RWPE1 (cell line): ENCODE data around the gene CHCHD3.

Experiments used
- CTCF ChIA-PET: fragments of 350-600 bp; sonication (Branson Sonifier 250); formaldehyde crosslinking; extraction: SDS; loops from one replicate; lab custom pipeline; 2021; lab: Yijun Ruan, JAX
- POLR2A ChIA-PET: fragments of 400-600 bp; formaldehyde crosslinking; extraction: SDS; loops from one replicate; lab custom pipeline; 2020; ENCODE audit warnings: antibody characterized with exemption; ENCODE audit not compliant: low non-redundant PET; lab: Yijun Ruan, JAX
- DNase-seq: peaks from one replicate; pipeline ENCODE4 v3.0.0; 2012; ENCODE audit warnings: low spot score
- H3K27ac ChIP-seq: fragments of 450-650 bp; 2 replicates; pipeline ENCODE4 v1.5.1; 2017
- TF ChIP-seq, protein P1 (sequence below): fragments of 450-650 bp; conservative IDR thresholded peaks from 2 replicates; pipeline ENCODE4 v1.5.1; 2017; ENCODE audit warnings: low read depth, mild to moderate bottlenecking

The CHCHD3 gene

DNA sequence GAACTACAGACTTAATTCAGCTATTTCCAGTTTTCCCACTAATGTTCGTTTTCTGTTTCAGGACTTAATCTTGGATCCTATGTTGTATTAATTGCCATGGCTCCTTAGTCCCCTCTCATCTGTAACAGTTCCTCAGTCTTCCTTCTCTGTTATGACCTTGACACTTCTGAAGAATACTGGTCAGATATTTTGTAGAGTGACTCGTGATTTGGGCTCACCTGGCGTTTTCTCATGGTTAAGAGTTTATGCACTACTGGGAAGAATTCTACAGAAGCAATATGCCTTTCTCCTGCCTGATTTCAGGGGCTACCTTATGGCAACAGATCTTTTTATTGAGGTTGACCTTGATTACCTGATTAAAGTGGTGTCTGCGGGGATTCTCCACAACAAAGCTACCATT, 239.4 kb downstream of the CHCHD3 start:
- POLR2A ChIA-PET = no interaction called here
- H3K27ac ChIP-seq = no peak overlapping the region
- no peak for DNase-seq
- TF ChIP-seq, protein P1, sequence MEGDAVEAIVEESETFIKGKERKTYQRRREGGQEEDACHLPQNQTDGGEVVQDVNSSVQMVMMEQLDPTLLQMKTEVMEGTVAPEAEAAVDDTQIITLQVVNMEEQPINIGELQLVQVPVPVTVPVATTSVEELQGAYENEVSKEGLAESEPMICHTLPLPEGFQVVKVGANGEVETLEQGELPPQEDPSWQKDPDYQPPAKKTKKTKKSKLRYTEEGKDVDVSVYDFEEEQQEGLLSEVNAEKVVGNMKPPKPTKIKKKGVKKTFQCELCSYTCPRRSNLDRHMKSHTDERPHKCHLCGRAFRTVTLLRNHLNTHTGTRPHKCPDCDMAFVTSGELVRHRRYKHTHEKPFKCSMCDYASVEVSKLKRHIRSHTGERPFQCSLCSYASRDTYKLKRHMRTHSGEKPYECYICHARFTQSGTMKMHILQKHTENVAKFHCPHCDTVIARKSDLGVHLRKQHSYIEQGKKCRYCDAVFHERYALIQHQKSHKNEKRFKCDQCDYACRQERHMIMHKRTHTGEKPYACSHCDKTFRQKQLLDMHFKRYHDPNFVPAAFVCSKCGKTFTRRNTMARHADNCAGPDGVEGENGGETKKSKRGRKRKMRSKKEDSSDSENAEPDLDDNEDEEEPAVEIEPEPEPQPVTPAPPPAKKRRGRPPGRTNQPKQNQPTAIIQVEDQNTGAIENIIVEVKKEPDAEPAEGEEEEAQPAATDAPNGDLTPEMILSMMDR = no peak
- CTCF ChIA-PET = interaction anchor here (0.6 kb wide), 1 partner anchor 686 kb away, joined by 3 read pairs; no protein-coding TSS in a partner anchor

DNA sequence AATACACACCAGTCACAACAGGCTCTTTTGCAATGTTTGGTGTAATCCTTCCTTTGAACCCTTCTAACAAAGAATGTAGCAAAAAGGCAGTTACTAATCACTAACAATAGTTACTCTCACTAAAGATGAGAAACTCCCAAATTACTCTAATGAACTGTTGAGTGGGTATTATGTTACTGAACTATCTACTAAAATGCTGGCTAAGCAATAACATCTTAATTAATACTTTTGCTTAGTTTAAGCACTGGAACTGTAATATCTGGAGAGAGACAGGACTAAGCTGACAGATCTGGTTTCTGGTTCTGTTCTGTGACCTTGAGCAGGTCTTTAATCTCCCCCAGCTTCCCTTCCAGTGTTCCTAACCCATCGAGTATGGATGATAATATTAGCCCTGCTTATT, 241.7 kb downstream of the CHCHD3 start:
- H3K27ac ChIP-seq = no peak overlapping the region
- TF ChIP-seq, protein P1 = no peak
- ChIA-PET CTCF (interaction anchor here (0.7 kb wide), 1 partner anchor 29 kb away, joined by 3 read pairs; no protein-coding TSS in a partner anchor), POLR2A (no interaction called here)
- no peak for DNase-seq

DNA sequence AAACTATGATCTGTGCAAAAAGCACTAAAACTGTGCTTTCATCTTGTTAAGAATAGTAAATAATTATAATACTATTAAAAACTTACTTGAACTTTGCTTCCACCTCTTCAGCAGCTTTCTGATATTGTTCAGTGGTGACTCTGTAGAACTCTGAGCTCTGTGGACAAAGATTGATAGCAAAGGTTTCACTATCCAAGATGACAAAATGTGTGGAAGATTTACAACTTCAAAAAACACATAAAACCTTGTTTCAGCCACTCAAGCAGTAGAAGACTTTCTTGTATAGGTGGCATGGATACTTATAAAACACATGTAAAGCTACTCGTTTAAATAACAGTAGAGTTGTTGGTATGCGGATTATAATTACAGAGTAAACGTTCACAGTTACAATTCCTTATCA, 243.6 kb downstream of the CHCHD3 start:
- ChIA-PET CTCF (no interaction called here), POLR2A (no interaction called here)
- DNase-seq = no peak
- H3K27ac ChIP-seq = no peak overlapping the region
- TF ChIP-seq, protein P1 = no peak

DNA sequence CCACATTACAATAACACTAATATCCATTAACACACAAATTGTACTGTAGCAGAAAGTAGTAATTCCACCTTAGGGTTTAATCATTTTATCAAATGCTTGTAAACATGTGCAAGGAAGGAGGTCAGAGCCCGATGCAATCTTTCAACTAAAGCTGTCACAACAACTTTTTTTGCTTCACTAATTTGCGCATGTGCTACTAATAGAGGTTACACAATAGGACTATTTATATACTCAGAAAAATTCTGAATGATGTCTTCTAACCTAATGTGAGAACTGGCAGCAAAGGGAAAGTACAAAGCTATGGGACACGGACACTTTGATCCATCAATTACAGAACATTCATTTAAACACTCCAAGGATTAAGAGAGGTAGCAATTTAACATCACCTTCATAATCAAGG, 244.4 kb downstream of the CHCHD3 start:
- ChIA-PET CTCF (no interaction called here), POLR2A (no interaction called here)
- DNase-seq = no peak
- TF ChIP-seq, protein P1 = no peak
- H3K27ac ChIP-seq = no peak overlapping the region

DNA sequence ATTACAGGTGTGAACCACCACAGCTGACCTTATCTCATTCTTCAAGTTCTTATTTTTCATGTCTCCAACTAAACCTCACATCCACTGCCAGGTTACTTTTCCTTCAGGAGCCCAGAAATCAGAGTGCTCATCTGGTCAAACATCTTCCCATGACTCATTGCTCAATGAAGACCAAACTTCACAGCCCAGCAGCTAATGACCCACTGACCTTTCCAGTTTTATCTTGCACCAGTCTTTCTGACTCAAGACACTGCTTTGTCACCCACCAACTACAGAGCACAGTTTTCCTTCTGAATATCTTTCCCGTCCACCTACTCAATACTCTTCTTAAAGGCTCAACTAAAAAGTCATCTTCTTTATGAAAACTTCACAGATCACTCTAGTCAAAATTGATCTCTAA, 245.1 kb downstream of the CHCHD3 start:
- TF ChIP-seq, protein P1 = no peak
- H3K27ac ChIP-seq = no peak overlapping the region
- DNase-seq = no peak
- ChIA-PET CTCF (no interaction called here), POLR2A (no interaction called here)

DNA sequence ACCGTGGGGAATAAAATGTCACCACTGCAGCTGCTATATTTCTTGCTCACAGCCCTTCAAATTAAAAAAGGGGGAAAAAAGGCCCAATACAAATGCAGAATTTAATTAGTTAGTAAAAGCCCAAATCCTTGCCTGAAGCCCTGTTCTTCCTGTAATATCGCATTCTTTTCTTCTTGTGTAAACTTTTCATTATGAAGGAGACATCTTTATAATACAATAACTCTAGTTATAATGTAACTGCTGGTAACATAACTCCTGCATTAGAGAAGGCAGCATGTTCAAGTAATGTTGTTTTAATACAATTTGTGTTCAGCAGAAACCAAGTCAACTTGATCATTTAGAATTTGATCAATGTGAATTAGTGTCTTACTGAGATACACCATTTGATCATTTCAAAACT, 250.9 kb downstream of the CHCHD3 start:
- CTCF ChIA-PET = no interaction called here
- POLR2A ChIA-PET = no interaction called here
- no peak for DNase-seq
- TF ChIP-seq, protein P1 = no peak
- no peak overlapping the region for H3K27ac ChIP-seq

DNA sequence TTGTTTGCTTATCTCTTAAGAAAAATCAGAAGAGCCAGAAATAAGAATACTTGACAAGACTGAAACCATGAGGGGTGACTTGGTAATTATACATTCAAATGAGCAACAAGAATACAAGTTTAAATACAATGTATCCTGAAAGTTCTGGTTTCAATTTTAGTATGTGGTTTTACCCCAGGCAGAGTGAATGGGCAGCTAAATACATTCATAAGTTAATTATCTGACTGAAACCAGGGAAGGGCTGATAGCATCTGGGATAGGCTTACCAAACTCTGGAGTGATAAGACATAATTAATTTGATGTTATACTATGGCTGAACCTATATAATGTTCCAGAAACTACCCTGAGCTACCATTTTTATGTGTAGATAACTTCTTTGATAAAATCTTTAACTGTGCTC, 253.4 kb downstream of the CHCHD3 start:
- TF ChIP-seq, protein P1 = no peak
- ChIA-PET POLR2A (no interaction called here), CTCF (no interaction called here)
- H3K27ac ChIP-seq = no peak overlapping the region
- no peak for DNase-seq
